Mesothelial cell of epicardium (in vitro differentiated cells): ENCODE results near the gene DDIT3. TPM values are rescaled to one million over a fixed set of nuclear protein-coding genes. Genes with fewer than 3 reads are reported as not detected.

Source experiments
- DNase-seq, 2 experiments: peaks; one replicate each; pipeline ENCODE4 v3.0.0; 2021; ENCODE audit warnings: low spot score in 2 of 2; ENCODE audit not compliant: unreplicated experiment in 2 of 2
- H3K27ac Mint-ChIP-seq: 2 replicates; pipeline ENCODE4 v1.8.0; 2021; ENCODE audit warnings: mixed read lengths
- H3K27me3 Mint-ChIP-seq: 2 replicates; pipeline ENCODE4 v1.8.0; 2021; ENCODE audit warnings: low read depth, mixed read lengths
- H3K36me3 Mint-ChIP-seq: 2 replicates; pipeline ENCODE4 v1.8.0; 2021; ENCODE audit warnings: mixed read lengths
- H3K4me1 Mint-ChIP-seq: 2 replicates; pipeline ENCODE4 v1.8.0; 2021; ENCODE audit warnings: mixed read lengths
- H3K4me3 Mint-ChIP-seq: 2 replicates; pipeline ENCODE4 v1.8.0; 2021; ENCODE audit warnings: mild to moderate bottlenecking, moderate library complexity, mixed read lengths
- H3K9me3 Mint-ChIP-seq: 2 replicates; pipeline ENCODE4 v1.8.0; 2021; ENCODE audit warnings: mixed read lengths
- total RNA-seq: library from RNA; stranded (reverse); gene quantifications from 3 replicates; pipeline ENCODE4 v1.2.1, GENCODE V29; 2021
- TF ChIP-seq, protein P1 (sequence below): fragments of 200-600 bp; sonication (generic); IDR thresholded peaks from one replicate; pipeline ENCODE4 v1.5.0; 2021; ENCODE audit warnings: antibody characterized with exemption; ENCODE audit not compliant: unreplicated experiment

DDIT3 gene
- total RNA-seq, 1 donor from 2014 or later, result 15.6 TPM

DNA sequence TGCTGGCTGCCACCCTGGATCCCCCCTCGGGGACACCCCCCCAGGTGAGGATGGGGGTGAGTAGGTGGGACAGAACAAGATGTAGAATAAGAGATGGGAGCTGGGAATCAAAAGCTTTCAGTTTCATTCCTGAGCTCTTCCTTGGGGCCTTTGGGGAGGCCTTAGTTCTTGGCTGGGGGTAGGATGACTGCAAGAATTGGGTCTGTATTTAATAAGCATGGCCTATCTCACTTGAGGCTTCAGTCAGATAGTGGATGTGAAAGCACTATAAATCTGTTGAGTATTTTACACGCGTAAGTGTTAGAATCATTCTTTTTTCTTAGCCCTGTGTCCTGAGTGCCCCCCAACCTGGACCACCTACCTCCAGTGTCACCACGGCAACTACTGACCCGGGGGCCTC is 6.9 kb upstream of the DDIT3 start:
- no peak overlapping the region for H3K4me3 Mint-ChIP-seq
- H3K27ac Mint-ChIP-seq, result peak overlapping the region; percentile 30
- TF ChIP-seq, protein P1, sequence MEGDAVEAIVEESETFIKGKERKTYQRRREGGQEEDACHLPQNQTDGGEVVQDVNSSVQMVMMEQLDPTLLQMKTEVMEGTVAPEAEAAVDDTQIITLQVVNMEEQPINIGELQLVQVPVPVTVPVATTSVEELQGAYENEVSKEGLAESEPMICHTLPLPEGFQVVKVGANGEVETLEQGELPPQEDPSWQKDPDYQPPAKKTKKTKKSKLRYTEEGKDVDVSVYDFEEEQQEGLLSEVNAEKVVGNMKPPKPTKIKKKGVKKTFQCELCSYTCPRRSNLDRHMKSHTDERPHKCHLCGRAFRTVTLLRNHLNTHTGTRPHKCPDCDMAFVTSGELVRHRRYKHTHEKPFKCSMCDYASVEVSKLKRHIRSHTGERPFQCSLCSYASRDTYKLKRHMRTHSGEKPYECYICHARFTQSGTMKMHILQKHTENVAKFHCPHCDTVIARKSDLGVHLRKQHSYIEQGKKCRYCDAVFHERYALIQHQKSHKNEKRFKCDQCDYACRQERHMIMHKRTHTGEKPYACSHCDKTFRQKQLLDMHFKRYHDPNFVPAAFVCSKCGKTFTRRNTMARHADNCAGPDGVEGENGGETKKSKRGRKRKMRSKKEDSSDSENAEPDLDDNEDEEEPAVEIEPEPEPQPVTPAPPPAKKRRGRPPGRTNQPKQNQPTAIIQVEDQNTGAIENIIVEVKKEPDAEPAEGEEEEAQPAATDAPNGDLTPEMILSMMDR, result no peak
- peaks cover 8% of the 10 kb centered on the region for H3K36me3 Mint-ChIP-seq
- H3K27me3 Mint-ChIP-seq, result no peaks in the 10 kb centered on the region
- H3K9me3 Mint-ChIP-seq, result no peaks in the 10 kb centered on the region
- H3K4me1 Mint-ChIP-seq, result peaks cover 20% of the 10 kb centered on the region
- no peak for DNase-seq

GRCh38 chr12:57526477-57527126 is 6.3 kb upstream of the DDIT3 start:
- H3K9me3 Mint-ChIP-seq, result no peaks in the 10 kb centered on the region
- H3K4me3 Mint-ChIP-seq, result no peak overlapping the region
- TF ChIP-seq, protein P1, result no peak
- no peak for DNase-seq
- no peak overlapping the region for H3K27ac Mint-ChIP-seq
- peaks cover 8% of the 10 kb centered on the region for H3K36me3 Mint-ChIP-seq
- peaks cover 26% of the 10 kb centered on the region for H3K4me1 Mint-ChIP-seq
- no peaks in the 10 kb centered on the region for H3K27me3 Mint-ChIP-seq

DNA sequence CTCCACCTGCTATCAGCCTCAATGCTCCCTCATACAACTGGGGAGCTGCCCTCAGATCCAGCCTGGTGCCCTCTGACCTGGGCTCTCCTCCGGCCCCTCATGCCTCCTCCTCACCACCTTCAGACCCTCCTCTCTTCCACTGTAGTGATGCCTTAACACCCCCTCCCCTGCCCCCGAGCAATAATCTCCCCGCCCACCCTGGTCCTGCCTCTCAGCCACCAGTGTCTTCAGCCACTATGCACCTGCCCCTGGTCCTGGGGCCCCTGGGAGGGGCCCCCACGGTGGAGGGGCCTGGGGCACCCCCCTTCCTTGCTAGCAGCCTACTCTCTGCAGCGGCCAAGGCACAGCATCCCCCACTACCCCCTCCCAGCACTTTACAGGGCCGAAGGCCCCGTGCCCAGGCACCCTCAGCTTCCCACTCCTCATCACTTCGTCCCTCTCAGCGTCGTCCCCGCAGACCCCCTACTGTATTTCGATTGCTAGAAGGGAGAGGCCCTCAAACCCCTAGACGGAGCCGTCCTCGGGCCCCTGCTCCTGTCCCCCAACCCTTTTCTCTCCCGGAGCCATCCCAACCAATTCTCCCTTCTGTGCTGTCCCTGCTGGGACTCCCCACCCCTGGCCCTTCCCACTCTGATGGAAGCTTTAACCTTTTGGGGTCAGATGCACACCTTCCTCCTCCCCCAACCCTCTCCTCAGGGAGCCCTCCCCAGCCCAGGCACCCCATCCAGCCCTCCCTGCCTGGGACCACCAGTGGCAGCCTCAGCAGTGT is 5.5 kb upstream of the DDIT3 start:
- no peak for DNase-seq
- H3K27ac Mint-ChIP-seq, result no peak overlapping the region

GRCh38 chr12:57524814-57525614 is 4.7 kb upstream of the DDIT3 start:
- no peak for DNase-seq
- peaks cover 6% of the 10 kb centered on the region for H3K36me3 Mint-ChIP-seq
- no peaks in the 10 kb centered on the region for H3K27me3 Mint-ChIP-seq
- H3K27ac Mint-ChIP-seq, result peak overlapping the region; percentile 99
- H3K4me1 Mint-ChIP-seq, result peaks cover 33% of the 10 kb centered on the region
- peak overlapping the region; percentile 96 for H3K4me3 Mint-ChIP-seq
- TF ChIP-seq, protein P1, result no peak
- no peaks in the 10 kb centered on the region for H3K9me3 Mint-ChIP-seq

More for the DNA sequence above, 5.5 kb upstream of the DDIT3 start:
- H3K36me3 Mint-ChIP-seq, result peaks cover 8% of the 10 kb centered on the region
- H3K9me3 Mint-ChIP-seq, result no peaks in the 10 kb centered on the region
- TF ChIP-seq, protein P1, result no peak
- no peaks in the 10 kb centered on the region for H3K27me3 Mint-ChIP-seq
- peaks cover 33% of the 10 kb centered on the region for H3K4me1 Mint-ChIP-seq
- H3K4me3 Mint-ChIP-seq, result no peak overlapping the region

DNA sequence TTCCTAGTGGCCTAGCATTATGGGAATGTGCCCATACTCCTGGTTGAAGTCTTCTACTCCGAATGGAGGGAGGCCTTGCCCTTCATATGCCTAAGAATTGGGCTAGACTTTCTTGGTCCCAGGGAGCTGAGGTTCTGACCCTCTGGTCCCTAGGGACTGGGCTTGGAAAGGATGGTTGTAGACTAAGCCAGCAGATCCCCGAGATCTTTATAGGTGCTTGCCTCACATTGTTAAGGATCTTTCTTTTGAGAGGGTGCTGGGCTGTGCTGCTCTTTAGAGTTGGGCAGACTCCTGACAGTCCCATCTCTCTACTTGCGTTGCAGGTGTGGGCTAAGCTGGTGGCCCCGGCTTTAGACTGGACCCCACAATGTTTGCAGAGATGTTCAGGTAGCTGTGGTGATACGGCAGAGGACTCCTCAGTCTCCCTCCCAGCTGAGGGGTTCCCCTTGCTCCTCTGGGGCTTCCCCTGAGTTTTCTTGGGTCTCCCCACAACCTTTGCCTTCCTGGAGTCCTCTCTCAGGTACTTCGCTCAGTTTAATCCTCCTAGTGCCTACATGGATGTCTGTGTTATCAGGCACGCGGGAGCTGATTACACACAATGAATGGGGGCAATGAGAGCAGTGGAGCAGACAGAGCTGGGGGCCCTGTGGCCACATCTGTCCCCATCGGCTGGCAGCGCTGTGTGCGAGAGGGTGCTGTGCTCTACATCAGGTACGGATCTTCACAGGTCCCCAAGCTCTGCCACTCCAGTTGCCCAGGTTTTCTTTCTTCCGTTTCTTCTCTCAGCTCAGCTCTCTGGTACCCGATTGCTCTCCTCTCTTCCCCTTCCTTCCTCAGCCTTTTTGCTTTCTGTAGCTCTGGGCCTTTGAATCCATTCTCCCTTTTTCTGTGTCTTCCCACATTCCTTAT is 3.6 kb upstream of the DDIT3 start:
- Mint-ChIP-seq H3K36me3 (peaks cover 5% of the 10 kb centered on the region), H3K4me1 (peaks cover 39% of the 10 kb centered on the region), H3K9me3 (no peaks in the 10 kb centered on the region), H3K27ac (peak overlapping the region; percentile 99), H3K4me3 (peak overlapping the region; percentile 96), H3K27me3 (no peaks in the 10 kb centered on the region)
- TF ChIP-seq, protein P1, result no peak
- DNase-seq, result no peak
